Mesodermal cell (in vitro differentiated cells): Measurements from ENCODE around the gene NKX6-2. TPM values are rescaled to one million over a fixed set of nuclear protein-coding genes. Genes with fewer than 3 reads are reported as not detected.

Source experiments
- H3K27ac ChIP-seq: 2 replicates; pipeline ENCODE4 v1.7.0; 2013; ENCODE audit warnings: mild to moderate bottlenecking, low read depth, low read length, moderate library complexity; ENCODE audit not compliant: severe bottlenecking
- H3K36me3 ChIP-seq: 2 replicates; pipeline ENCODE4 v1.7.1; 2013; ENCODE audit warnings: mild to moderate bottlenecking, low read length, moderate library complexity; ENCODE audit not compliant: control insufficient read depth, insufficient read depth
- H3K4me1 ChIP-seq: one replicate; pipeline ENCODE4 v1.7.1; 2013; ENCODE audit warnings: mild to moderate bottlenecking, low read length; ENCODE audit not compliant: insufficient read depth, control insufficient read depth, poor library complexity, severe bottlenecking
- H3K4me3 ChIP-seq: 2 replicates; pipeline ENCODE4 v1.7.0; 2013; ENCODE audit warnings: low read length, control low read depth, mild to moderate bottlenecking; ENCODE audit not compliant: insufficient read depth, poor library complexity, severe bottlenecking; ENCODE audit errors: extremely low read depth
- H3K9me3 ChIP-seq: 2 replicates; pipeline ENCODE4 v1.7.1; 2013; ENCODE audit warnings: mild to moderate bottlenecking, low read length, moderate library complexity; ENCODE audit not compliant: control insufficient read depth
- WGBS, 2 experiments: methylation state at CpG; one replicate each; pipeline ENCODE4 v1.1.5; 2013; ENCODE audit warnings: missing lambda C conversion rate in 2 of 2; ENCODE audit not compliant: insufficient coverage in 2 of 2; 5-methylcytosine and 5-hydroxymethylcytosine counted together
- polyA plus RNA-seq, 2 experiments: library from polyadenylated mRNA; stranded (reverse); fragments of 50-300 nt; gene quantifications; one replicate each; pipeline ENCODE4 v1.2.3, GENCODE V29; 2013

Gene NKX6-2
- polyA plus RNA-seq (2013, experiment 1 of 2) = not detected
- polyA plus RNA-seq (2013, experiment 2 of 2) = not detected

DNA sequence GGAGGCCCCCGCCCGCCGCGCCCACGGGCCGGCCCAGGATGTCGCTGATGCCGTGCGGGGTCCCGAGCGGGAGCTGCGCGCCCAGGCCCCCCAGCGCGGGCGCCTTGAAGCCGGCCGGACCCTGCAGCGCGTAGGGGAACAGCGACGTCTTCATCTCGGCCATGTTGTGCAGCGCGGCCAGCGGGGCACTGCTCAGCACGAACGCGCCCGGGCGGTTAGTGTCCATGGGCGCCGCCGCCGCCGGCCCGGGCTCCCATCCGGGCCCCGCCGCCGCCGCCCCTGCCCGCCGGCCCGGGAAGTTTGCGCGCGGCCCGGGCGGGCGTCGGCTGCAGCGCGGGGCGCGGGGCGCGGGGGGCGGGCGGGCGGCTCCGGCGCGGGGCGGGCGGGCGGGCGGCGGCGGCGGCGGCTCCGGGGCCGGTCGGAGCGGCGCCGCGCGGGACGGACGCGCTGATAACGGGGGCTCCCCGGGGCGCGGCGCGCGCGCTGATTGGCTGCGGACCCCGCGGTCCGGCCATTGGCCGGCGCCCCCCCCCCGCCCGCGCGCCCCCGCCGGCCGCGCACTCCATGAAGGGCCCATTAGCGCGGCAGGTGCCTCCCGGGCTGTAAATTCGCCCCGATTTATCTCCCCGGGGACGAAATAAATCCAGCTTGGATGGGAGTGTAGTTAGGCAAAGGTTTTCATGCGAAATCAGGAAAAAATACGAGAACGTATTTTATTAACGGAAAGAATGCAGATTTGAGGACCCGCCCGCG lies at the start of gene NKX6-2:
TSS of gene NKX6-2 (minus strand) at position 425 of the 753 bp plus-strand sequence. CDS start at position 226, 199 bp downstream.
- Histone ChIP-seq H3K36me3 (peaks cover 11% of the 10 kb centered on the region), H3K4me1 (peaks cover 7% of the 10 kb centered on the region), H3K4me3 (no peak within 1 kb of the TSS), H3K9me3 (no peaks in the 10 kb centered on the region), H3K27ac (no peak within 1 kb of the TSS)
- WGBS, 2 experiments = 2 to 3% methylated on average over 51 of the region's 119 CpGs

DNA sequence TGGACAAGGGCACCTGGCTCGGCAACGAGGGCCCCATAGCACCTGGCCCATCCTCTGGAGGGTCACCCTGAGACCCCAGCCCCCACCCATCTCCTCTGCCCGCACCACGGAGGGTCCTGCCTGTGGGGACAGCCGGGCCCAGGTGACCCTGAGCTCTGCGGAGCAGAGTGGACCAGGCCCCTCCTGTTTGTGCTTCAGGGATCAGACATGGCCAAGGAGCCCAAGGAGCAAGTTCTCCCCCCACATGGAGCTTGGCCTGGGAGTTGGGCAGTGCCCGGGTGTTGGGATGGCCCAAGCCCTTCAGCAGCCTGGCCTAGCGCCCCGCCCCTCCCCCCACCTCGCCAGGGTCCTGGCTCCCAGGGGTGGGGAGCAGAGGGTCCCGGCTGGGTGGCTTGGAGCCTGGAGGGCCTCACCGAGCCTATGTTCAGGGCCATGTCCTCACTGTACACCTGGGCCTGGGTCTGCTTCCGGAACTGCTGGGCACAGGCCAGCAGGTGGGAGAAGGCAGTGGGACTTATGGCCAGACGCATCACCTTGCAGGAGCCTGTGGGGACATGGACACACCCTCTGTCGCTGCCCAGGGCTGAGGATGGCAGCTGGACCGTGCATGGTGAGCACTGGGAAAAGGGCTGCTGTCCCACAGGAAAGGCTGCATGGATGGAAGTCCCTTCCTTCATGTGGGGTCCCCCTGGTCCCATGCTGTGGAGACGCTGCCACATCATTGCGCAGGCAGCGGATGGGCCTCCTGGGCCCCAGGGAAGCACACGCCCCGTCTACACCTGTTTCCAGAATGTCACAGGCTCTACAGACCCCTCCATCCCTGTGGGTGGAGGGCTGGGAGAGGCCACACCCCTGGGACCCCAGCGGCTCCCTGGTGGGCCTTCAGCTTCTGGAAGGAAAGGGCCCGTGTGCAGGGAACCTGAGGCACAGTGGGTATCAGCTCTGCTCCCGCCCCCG lies 49.2 kb upstream of the NKX6-2 start:
- H3K4me1 ChIP-seq = no peaks in the 10 kb centered on the region
- no peaks in the 10 kb centered on the region for H3K36me3 ChIP-seq
- 90% methylated on average over 17 to 18 of the region's 25 CpGs for WGBS, 2 experiments
- no peaks in the 10 kb centered on the region for H3K9me3 ChIP-seq
- H3K4me3 ChIP-seq = no peak overlapping the region
- no peak overlapping the region for H3K27ac ChIP-seq

DNA sequence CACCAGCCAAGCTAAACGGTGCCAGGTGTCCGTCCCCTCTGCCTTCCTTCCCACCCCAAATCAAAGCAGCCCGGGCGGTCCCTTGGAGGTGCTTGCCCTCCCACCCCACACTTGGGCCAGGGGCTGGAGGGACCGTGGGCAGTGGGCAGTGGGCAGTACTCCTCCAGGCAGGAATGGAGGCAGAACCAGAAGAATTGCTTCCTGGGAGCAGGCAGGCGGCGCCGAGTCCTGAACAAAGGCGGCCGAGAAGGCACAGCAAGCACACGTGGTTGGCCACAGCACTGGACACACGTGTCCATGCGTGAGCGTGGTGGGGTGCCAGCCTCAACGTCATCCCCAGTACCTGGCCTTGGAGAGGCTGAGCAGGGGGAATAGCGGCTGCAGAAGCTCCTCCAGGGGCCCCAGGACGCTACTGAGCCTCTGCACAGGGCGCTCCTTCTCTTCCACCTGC lies 48.4 kb upstream of the NKX6-2 start:
- H3K36me3 ChIP-seq = no peaks in the 10 kb centered on the region
- H3K27ac ChIP-seq = no peak overlapping the region
- H3K9me3 ChIP-seq = no peaks in the 10 kb centered on the region
- no peaks in the 10 kb centered on the region for H3K4me1 ChIP-seq
- 93 to 95% methylated on average over 13 to 16 of the region's 18 CpGs for WGBS, 2 experiments
- H3K4me3 ChIP-seq = no peak overlapping the region

DNA sequence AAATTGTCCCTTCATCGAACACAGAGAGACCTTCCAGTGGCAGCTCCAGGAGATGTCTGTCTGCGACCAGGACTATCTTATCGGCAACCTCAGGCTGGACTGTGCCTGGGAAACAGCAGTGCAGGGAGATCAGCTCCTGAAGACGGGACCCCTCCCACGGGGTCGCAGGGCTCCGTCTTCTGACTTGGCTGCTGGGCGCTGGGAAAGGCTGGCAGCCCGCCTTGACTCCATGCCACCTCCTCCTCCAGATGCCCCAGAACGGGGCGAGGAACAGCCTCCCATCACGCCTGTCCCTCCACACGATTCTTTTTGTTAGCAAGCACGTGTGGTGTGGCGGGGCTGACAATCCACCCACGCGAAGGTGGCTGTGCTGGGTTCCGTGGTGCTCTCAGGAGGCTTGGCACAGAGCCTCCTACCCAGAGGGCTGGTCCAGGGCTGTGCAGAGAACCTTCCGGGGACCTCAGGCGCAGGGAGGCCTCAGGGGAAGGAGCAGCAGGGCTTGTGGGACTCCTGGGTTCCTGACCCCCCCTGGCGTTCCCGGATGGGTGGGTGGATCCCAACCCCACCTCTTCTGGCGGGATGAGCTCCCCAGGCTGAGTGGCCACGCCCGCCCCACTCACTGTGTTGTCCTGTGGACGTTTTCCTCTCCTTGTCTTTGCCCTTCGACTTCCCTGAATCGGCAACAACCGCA lies 47.6 kb upstream of the NKX6-2 start:
- Histone ChIP-seq H3K9me3 (no peaks in the 10 kb centered on the region), H3K27ac (no peak overlapping the region), H3K36me3 (no peaks in the 10 kb centered on the region), H3K4me3 (no peak overlapping the region), H3K4me1 (no peaks in the 10 kb centered on the region)
- 84 to 86% methylated on average over 29 of the region's 29 CpGs for WGBS, 2 experiments

DNA sequence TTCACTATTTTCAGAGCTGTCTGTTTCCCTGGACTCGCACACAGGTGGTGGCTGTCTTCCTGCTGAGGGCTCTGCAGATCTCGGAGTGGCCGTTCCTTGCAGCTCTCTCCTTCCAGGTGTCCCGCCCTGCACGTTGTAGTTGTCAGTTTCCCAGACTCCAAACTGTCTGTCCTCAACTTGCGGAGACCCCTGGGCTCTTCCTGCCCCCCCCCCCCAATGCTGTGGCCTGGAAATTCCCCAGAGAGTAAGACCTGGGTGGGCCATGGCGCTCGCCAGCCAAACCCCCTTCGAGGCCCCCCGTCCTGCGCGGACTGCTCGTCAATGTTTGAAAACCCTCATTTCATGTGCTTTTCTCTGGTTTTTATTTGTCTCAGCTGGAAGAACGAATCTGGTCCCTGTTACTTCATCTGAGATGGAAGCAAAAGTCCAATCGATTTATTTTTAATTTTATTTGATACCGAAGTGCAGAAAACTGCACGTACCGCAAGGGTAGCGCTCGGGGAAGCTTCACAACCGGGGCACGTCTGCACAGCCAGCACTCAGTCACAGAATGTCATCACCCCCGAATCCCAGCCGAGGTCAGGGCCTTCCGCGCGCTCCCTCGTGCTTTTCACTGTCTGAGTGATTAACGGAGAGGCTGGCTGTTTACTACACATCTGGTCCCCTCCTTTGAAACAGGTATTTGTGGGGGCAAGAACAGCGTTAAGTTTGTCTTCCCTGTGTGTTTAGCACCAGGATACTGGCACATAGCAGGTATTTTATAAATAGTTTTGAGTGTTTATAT lies 46.4 kb upstream of the NKX6-2 start:
- Histone ChIP-seq H3K36me3 (no peaks in the 10 kb centered on the region), H3K27ac (no peak overlapping the region), H3K4me1 (no peaks in the 10 kb centered on the region), H3K9me3 (no peaks in the 10 kb centered on the region), H3K4me3 (no peak overlapping the region)
- WGBS, 2 experiments = 85% methylated on average over 27 to 29 of the region's 30 CpGs

DNA sequence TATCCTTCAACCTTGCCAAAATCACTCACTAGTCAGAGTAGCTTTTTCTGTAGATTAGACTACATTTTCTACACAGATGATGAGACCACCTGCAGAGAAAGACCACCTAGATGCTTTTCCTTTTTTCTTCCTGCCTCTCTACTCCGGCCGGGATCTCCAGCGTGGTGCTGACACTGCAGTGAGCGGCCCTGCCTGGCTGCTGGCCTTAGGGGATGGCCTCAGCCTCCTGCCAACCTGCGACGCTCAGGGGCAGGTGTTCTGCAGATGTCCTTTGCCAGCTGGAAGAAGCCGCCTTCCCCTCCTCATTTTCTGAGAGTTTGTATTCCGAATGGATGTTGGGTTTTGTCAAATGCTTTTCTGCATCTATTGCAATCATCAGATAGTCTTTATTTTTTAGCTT lies 43.5 kb upstream of the NKX6-2 start:
- Histone ChIP-seq H3K36me3 (no peaks in the 10 kb centered on the region), H3K4me3 (no peak overlapping the region), H3K9me3 (peaks cover 19% of the 10 kb centered on the region), H3K4me1 (no peaks in the 10 kb centered on the region), H3K27ac (no peak overlapping the region)
- 80 to 81% methylated on average over 3 to 6 of the region's 8 CpGs for WGBS, 2 experiments

DNA sequence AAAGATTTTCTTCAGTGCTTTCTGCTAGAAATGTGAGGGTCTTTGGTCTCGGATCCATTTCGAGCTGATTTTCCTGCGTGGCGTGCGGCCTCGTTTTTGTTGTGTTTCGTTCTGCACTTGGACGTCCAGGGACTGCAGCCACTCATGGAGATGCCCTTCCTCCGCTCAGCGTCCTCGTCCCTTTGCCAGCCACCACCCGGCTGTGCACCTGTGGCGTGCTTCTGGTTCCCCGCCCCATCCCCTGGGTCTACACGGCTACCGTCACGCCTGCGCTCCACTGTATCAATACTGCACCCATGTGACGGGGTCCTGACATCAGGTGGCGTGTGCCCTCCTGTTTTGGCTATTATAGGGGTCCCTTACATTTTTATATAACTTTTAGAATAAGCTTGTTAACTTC lies 42.7 kb upstream of the NKX6-2 start:
- Histone ChIP-seq H3K36me3 (no peaks in the 10 kb centered on the region), H3K4me1 (no peaks in the 10 kb centered on the region), H3K9me3 (peaks cover 19% of the 10 kb centered on the region), H3K27ac (no peak overlapping the region), H3K4me3 (no peak overlapping the region)
- WGBS, 2 experiments = 88% methylated on average over 14 of the region's 20 CpGs

DNA sequence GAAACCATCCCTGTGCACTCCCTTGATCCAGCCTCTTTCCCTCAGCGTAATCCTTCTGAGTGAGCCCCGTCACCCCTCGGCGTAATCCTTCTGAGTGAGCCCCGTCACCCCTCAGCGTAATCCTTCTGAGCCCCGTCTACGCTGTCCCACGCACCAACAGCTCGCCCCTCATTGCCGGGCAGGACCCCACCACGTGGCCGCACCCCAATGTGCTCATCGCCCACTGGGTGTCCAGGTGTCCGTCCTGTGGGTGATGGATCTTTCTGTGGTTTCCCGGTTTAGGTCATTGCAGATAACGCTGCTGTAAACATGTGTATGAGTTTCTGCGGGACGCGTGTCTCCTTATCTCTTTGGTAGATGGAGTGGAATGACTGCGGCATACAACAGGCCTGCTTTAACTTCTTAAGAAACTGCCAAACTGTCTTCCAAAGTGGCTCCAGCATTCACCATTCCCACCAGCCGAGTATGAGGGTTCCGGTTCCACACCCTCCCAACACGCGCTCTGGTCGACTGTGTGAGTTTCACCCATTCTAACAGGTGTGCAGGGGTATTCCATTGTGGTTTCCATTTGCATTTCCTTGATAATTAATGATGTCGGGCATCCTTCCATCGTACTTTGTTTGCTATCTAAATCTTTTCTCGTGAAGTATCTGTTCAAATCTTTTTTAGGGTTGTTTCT lies 42.1 kb upstream of the NKX6-2 start:
- no peak overlapping the region for H3K4me3 ChIP-seq
- H3K9me3 ChIP-seq = peaks cover 19% of the 10 kb centered on the region
- H3K36me3 ChIP-seq = no peaks in the 10 kb centered on the region
- H3K4me1 ChIP-seq = no peaks in the 10 kb centered on the region
- no peak overlapping the region for H3K27ac ChIP-seq
- 92 to 95% methylated on average over 24 to 26 of the region's 29 CpGs for WGBS, 2 experiments

DNA sequence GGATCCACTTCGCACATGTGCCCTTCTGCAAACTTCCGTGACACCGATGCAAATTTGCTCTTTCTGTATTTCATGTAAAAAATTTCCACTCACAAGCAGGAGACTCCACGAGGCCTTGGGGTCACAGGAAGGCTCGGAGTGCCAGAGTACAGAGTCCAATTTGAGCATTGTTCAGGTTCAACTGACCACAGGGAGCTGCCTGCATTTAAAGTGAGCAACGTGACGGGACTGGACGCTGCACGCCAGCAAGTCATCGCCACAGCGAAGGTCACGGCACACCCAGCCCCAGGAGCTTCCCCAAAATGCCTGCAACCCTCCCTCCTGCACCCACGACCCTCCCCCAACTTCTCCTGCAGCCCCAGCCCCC lies 41.5 kb upstream of the NKX6-2 start:
- H3K27ac ChIP-seq = no peak overlapping the region
- no peak overlapping the region for H3K4me3 ChIP-seq
- 90 to 95% methylated on average over 9 to 13 of the region's 13 CpGs for WGBS, 2 experiments
- no peaks in the 10 kb centered on the region for H3K4me1 ChIP-seq
- peaks cover 19% of the 10 kb centered on the region for H3K9me3 ChIP-seq
- no peaks in the 10 kb centered on the region for H3K36me3 ChIP-seq
